Measurements from ENCODE around the gene BSN. TPM values are rescaled to one million over a fixed set of nuclear protein-coding genes. Genes with fewer than 3 reads are reported as not detected.

The BSN gene
- polyA plus RNA-seq, 1 donor (not counting 4 experiments of a cell fraction or from before 2014, with no cell fraction given) = under 0.01 TPM

- Histone ChIP-seq H3K27me3 (ENCODE audit: control insufficient read depth, extremely low read depth, insufficient read depth, low read length) (peaks cover 29% of the 10 kb centered on the region), H3K79me2 (ENCODE audit: control insufficient read depth, insufficient read depth, low read length) (no peaks in the 10 kb centered on the region), H3K9me1 (ENCODE audit: control insufficient read depth, extremely low read depth, insufficient read depth, low read length) (no peaks in the 10 kb centered on the region), H3K9ac (ENCODE audit: control insufficient read depth, extremely low read depth, insufficient read depth, low read length) (no peak overlapping the region), H4K20me1 (ENCODE audit: control insufficient read depth, extremely low read depth, insufficient read depth, low read length) (no peaks in the 10 kb centered on the region), H3K4me1 (ENCODE audit: control insufficient read depth, extremely low read depth, insufficient read depth, low read length) (no peaks in the 10 kb centered on the region), H2AFZ (ENCODE audit: control insufficient read depth, low read length) (no peak overlapping the region), H3K27ac (ENCODE audit: control insufficient read depth, insufficient read depth, low read length) (no peak overlapping the region), H3K9me3 (ENCODE audit: control insufficient read depth, low read depth, low read length) (no peaks in the 10 kb centered on the region), H3K4me2 (ENCODE audit: control insufficient read depth, extremely low read depth, insufficient read depth, low read depth, low read length) (no peak overlapping the region), H3K4me3 (ENCODE audit: control insufficient read depth in 2 of 3, extremely low read depth in 1 of 3, insufficient read depth in 2 of 3, low read depth in 1 of 3, low read length in 3 of 3) (no peak overlapping the region), H3K36me3 (ENCODE audit: control insufficient read depth in 2 of 2, extremely low read depth in 1 of 2, insufficient read depth in 2 of 2, low read length in 2 of 2) (no peaks in the 10 kb centered on the region)
- TF ChIP-seq, protein P1, sequence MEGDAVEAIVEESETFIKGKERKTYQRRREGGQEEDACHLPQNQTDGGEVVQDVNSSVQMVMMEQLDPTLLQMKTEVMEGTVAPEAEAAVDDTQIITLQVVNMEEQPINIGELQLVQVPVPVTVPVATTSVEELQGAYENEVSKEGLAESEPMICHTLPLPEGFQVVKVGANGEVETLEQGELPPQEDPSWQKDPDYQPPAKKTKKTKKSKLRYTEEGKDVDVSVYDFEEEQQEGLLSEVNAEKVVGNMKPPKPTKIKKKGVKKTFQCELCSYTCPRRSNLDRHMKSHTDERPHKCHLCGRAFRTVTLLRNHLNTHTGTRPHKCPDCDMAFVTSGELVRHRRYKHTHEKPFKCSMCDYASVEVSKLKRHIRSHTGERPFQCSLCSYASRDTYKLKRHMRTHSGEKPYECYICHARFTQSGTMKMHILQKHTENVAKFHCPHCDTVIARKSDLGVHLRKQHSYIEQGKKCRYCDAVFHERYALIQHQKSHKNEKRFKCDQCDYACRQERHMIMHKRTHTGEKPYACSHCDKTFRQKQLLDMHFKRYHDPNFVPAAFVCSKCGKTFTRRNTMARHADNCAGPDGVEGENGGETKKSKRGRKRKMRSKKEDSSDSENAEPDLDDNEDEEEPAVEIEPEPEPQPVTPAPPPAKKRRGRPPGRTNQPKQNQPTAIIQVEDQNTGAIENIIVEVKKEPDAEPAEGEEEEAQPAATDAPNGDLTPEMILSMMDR (optimal IDR thresholded peaks at IDR 0.05 in 1 of 3, IDR thresholded peaks at IDR 0.05 in 1 of 3, conservative IDR thresholded peaks at IDR 0.05 in 1 of 3; ENCODE audit: extremely low read depth in 1 of 3, insufficient read depth in 2 of 3, low read length in 3 of 3) = no peak
- TF ChIP-seq EZH2 (IDR thresholded peaks at IDR 0.05; ENCODE audit: low read length) = no peak
- FAIRE-seq (no peak), DNase-seq (ENCODE audit: low read depth, low spot score) (no peak)
- dilution Hi-C loops (cut with MboI; ENCODE audit: extremely low pct_ligation_motif_present, low sequenced_read_pairs) = loop anchor here (25.0 kb wide), 1 partner anchor 97 kb away; the partner anchor contains the start of gene BSN
Observed at GRCh38 chr3:49659756-49660155, 105.5 kb downstream of the BSN start.

- Histone ChIP-seq H3K9me1 (ENCODE audit: control insufficient read depth, extremely low read depth, insufficient read depth, low read length) (no peaks in the 10 kb centered on the region), H3K4me2 (ENCODE audit: control insufficient read depth, extremely low read depth, insufficient read depth, low read depth, low read length) (no peak overlapping the region), H3K79me2 (ENCODE audit: control insufficient read depth, insufficient read depth, low read length) (no peaks in the 10 kb centered on the region), H3K9ac (ENCODE audit: control insufficient read depth, extremely low read depth, insufficient read depth, low read length) (no peak overlapping the region), H3K4me3 (ENCODE audit: control insufficient read depth in 2 of 3, extremely low read depth in 1 of 3, insufficient read depth in 2 of 3, low read depth in 1 of 3, low read length in 3 of 3) (no peak overlapping the region), H4K20me1 (ENCODE audit: control insufficient read depth, extremely low read depth, insufficient read depth, low read length) (no peaks in the 10 kb centered on the region), H3K9me3 (ENCODE audit: control insufficient read depth, low read depth, low read length) (no peaks in the 10 kb centered on the region), H3K36me3 (ENCODE audit: control insufficient read depth in 2 of 2, extremely low read depth in 1 of 2, insufficient read depth in 2 of 2, low read length in 2 of 2) (no peaks in the 10 kb centered on the region), H3K27me3 (ENCODE audit: control insufficient read depth, extremely low read depth, insufficient read depth, low read length) (peaks cover 27% of the 10 kb centered on the region), H2AFZ (ENCODE audit: control insufficient read depth, low read length) (no peak overlapping the region), H3K4me1 (ENCODE audit: control insufficient read depth, extremely low read depth, insufficient read depth, low read length) (no peaks in the 10 kb centered on the region), H3K27ac (ENCODE audit: control insufficient read depth, insufficient read depth, low read length) (no peak overlapping the region)
- DNase-seq (ENCODE audit: low read depth, low spot score) (no peak), FAIRE-seq (no peak)
- dilution Hi-C loops (cut with MboI; ENCODE audit: extremely low pct_ligation_motif_present, low sequenced_read_pairs) = loop anchor here (25.0 kb wide), 1 partner anchor 99 kb away; the partner anchor contains the start of gene BSN
- no peak for TF ChIP-seq EZH2 (IDR thresholded peaks at IDR 0.05; ENCODE audit: low read length)
- TF ChIP-seq, protein P1 (optimal IDR thresholded peaks at IDR 0.05 in 1 of 3, IDR thresholded peaks at IDR 0.05 in 1 of 3, conservative IDR thresholded peaks at IDR 0.05 in 1 of 3; ENCODE audit: extremely low read depth in 1 of 3, insufficient read depth in 2 of 3, low read length in 3 of 3) = no peak
Observed at GRCh38 chr3:49661281-49661680, 107.0 kb downstream of the BSN start.
